ENCODE data around the gene TMEM163. TPM values are rescaled to one million over a fixed set of nuclear protein-coding genes. Genes with fewer than 3 reads are reported as not detected.

Gene TMEM163
- total RNA-seq, 1 donor = not detected

DNA sequence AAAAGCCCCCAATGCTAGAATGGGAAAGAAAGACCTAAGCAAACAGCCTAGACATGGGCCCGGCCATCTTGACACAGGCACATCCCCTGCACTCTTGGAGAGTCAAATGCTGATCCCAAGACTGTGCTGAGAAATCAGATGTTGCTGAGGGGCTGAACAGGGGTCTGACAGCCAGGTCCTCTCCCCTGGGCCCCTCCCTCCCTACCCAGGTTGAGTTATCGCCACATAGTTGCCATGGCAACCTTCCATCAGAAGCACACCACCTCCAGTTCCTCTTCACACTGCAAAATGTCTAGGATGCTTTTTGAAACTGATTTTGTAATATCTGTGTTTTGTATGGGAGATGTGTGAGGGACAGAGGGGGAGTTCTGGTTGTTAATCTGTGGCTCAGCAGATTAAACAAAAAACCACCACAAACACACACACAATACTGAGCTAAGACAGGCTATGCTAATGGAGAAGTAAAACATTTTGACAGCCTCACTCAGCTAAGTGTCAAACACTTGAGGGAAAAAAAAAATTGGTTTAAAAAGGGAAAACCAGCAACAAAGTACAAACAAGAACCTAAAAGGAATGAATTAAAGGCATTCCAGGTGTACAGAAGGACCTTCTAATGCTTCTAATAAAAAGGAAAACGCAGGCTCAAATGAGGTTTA, 88.2 kb downstream of the TMEM163 start:
- no peak for DNase-seq (ENCODE audit: low read depth)
- no peak overlapping the region for H3K4me3 ChIP-seq (ENCODE audit: low read depth, low read length)
- TF ChIP-seq, protein P1, sequence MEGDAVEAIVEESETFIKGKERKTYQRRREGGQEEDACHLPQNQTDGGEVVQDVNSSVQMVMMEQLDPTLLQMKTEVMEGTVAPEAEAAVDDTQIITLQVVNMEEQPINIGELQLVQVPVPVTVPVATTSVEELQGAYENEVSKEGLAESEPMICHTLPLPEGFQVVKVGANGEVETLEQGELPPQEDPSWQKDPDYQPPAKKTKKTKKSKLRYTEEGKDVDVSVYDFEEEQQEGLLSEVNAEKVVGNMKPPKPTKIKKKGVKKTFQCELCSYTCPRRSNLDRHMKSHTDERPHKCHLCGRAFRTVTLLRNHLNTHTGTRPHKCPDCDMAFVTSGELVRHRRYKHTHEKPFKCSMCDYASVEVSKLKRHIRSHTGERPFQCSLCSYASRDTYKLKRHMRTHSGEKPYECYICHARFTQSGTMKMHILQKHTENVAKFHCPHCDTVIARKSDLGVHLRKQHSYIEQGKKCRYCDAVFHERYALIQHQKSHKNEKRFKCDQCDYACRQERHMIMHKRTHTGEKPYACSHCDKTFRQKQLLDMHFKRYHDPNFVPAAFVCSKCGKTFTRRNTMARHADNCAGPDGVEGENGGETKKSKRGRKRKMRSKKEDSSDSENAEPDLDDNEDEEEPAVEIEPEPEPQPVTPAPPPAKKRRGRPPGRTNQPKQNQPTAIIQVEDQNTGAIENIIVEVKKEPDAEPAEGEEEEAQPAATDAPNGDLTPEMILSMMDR (IDR thresholded peaks at IDR 0.05; ENCODE audit: insufficient read depth, low read depth, low read length) = no peak

DNA sequence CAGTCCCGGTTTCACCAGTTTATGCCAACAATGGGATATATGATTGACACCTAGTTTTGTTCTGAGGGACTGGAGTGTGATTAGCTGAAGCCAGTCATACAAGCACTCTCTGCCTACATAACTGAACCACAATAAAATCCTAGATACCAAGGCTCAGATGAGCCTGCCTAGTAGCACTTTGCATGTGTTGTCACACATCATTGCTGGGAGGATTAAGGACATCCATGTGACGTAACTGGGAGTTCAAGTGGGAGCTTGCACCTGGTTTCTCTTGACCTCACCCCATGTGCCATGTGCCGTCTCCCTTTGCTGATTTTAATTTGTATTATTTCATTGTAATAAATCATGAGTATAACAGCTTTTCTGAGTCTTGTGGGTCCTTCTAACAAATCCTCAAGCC, 90.3 kb downstream of the TMEM163 start:
- TF ChIP-seq, protein P1 (IDR thresholded peaks at IDR 0.05; ENCODE audit: insufficient read depth, low read depth, low read length) = no peak
- H3K4me3 ChIP-seq (ENCODE audit: low read depth, low read length) = no peak overlapping the region
- no peak for DNase-seq (ENCODE audit: low read depth)

DNA sequence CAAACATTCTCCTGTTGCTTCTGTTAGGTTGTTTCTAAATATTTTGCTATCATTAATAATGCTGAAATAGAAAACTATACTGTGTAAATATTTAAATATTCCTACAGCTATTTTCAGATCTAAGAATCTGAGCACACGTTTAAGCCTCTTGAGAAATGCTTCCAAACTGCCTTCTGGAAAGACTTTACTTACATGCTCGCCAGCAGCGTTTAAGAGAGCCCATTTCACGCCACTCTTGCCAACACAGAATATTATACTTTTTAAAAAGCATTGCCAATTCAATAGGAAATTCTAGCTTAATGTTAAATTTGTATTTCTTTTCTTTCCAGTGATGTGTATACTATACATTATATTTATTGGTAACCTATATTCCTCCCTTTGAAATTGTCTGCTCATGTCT, 92.0 kb downstream of the TMEM163 start:
- TF ChIP-seq, protein P1 (IDR thresholded peaks at IDR 0.05; ENCODE audit: insufficient read depth, low read depth, low read length) = no peak
- no peak overlapping the region for H3K4me3 ChIP-seq (ENCODE audit: low read depth, low read length)
- no peak for DNase-seq (ENCODE audit: low read depth)

DNA sequence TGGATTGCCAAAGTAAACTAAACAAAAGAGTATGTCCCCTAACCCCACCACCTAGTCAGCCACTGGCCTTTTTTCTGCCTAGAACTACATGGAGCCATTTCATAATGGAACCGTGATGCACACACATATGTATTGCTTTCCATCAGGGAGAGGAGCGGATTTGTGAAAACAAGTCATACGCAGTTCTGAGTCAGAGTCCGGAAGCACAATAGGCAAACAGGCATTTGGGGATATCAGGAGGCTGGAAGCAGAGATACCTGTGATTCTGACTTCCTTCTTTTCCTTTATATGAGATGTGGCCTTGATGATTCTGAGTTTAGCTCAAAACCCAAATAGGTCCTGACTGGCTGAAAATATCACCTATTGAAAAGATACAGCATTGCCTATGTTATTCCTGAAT, 93.5 kb downstream of the TMEM163 start:
- H3K4me3 ChIP-seq (ENCODE audit: low read depth, low read length) = no peak overlapping the region
- no peak for DNase-seq (ENCODE audit: low read depth)
- TF ChIP-seq, protein P1 (IDR thresholded peaks at IDR 0.05; ENCODE audit: insufficient read depth, low read depth, low read length) = no peak

DNA sequence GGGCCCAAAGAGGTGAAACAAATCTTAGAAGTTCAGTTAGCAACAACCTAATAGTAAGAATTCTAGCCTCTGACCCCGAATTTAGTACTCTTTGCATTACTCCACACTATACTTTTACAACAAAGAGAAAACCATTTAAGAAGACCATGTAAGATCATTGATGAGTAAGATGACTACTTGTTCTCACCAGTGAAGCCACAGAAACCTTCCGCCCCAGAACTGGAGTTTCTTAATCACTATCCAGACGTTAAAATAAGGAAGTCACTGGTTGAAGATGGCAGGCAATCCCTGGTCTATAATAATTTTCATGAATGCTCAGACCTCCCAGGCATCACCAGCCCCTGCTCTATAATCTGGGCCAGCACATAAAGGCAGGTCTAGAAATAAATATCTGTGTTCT, 95.0 kb downstream of the TMEM163 start:
- H3K4me3 ChIP-seq (ENCODE audit: low read depth, low read length) = no peak overlapping the region
- DNase-seq (ENCODE audit: low read depth) = no peak
- TF ChIP-seq, protein P1 (IDR thresholded peaks at IDR 0.05; ENCODE audit: insufficient read depth, low read depth, low read length) = no peak

DNA sequence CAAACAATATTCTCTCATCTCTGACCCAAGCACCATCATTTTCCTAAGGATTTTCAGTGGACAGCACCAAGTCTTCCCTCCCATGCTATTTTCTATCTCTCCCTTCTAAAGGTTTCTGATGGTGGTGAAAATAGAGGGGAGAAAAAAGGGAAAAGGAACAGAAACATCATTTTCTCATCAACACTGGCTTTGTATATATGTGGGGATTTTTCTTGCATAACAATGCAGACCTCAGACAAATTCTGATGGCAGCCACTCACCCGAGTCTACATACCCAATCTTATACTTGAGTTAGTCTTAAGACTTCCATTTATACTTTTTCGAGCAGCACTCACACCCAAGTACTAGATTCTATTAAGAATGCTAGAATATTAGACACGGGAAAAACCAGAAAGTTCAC, 95.8 kb downstream of the TMEM163 start:
- no peak for DNase-seq (ENCODE audit: low read depth)
- no peak overlapping the region for H3K4me3 ChIP-seq (ENCODE audit: low read depth, low read length)
- TF ChIP-seq, protein P1 (IDR thresholded peaks at IDR 0.05; ENCODE audit: insufficient read depth, low read depth, low read length) = no peak
